Uterus (tissue), 2 donors: ENCODE measurements around the gene HIVEP2.

Experiments
- POLR2A ChIP-seq, 2 donors: fragments of 450-650 bp; IDR thresholded peaks; one replicate each; pipeline ENCODE4 v1.6.1; 2016; ENCODE audit warnings: antibody characterized with exemption in 2 of 2, mild to moderate bottlenecking in 1 of 2, moderate library complexity in 1 of 2
- TF ChIP-seq, protein P1 (sequence below), 4 experiments: fragments of 200-600 bp in 2 of 4; fragments of 450-650 bp in 2 of 4; sonication (generic) in 2 of 4; IDR thresholded peaks; one replicate each; pipeline ENCODE4 v1.5.1; 2016 to 2019; ENCODE audit warnings: antibody characterized with exemption in 4 of 4, mild to moderate bottlenecking in 2 of 4, moderate library complexity in 1 of 4

- TF ChIP-seq, protein P1, sequence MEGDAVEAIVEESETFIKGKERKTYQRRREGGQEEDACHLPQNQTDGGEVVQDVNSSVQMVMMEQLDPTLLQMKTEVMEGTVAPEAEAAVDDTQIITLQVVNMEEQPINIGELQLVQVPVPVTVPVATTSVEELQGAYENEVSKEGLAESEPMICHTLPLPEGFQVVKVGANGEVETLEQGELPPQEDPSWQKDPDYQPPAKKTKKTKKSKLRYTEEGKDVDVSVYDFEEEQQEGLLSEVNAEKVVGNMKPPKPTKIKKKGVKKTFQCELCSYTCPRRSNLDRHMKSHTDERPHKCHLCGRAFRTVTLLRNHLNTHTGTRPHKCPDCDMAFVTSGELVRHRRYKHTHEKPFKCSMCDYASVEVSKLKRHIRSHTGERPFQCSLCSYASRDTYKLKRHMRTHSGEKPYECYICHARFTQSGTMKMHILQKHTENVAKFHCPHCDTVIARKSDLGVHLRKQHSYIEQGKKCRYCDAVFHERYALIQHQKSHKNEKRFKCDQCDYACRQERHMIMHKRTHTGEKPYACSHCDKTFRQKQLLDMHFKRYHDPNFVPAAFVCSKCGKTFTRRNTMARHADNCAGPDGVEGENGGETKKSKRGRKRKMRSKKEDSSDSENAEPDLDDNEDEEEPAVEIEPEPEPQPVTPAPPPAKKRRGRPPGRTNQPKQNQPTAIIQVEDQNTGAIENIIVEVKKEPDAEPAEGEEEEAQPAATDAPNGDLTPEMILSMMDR (IDR thresholded peaks at IDR 0.05): no peak
- no peak for TF ChIP-seq POLR2A (IDR thresholded peaks at IDR 0.05)
Measured at GRCh38 chr6:142908235-142908634, 36.7 kb downstream of the HIVEP2 start.
